Progenitor cell of endocrine pancreas (in vitro differentiated cells): ENCODE results near the gene ARID1B. TPM values are rescaled to one million over a fixed set of nuclear protein-coding genes. Genes with fewer than 3 reads are reported as not detected.

ENCODE experiments used
- DNase-seq: peaks from one replicate; pipeline ENCODE4 v3.0.0; 2021; ENCODE audit warnings: low spot score; ENCODE audit not compliant: unreplicated experiment
- H3K27ac Mint-ChIP-seq: 2 replicates; pipeline ENCODE4 v1.8.0; 2021; ENCODE audit warnings: mild to moderate bottlenecking, moderate library complexity, mixed read lengths
- H3K27me3 Mint-ChIP-seq: 2 replicates; pipeline ENCODE4 v1.8.0; 2021; ENCODE audit warnings: mixed read lengths
- H3K36me3 Mint-ChIP-seq: 2 replicates; pipeline ENCODE4 v1.8.0; 2022; ENCODE audit warnings: mixed read lengths; ENCODE audit not compliant: insufficient read depth
- H3K4me1 Mint-ChIP-seq: 2 replicates; pipeline ENCODE4 v1.8.0; 2021; ENCODE audit warnings: low read depth, mixed read lengths
- H3K4me3 Mint-ChIP-seq: 2 replicates; pipeline ENCODE4 v1.8.0; 2021; ENCODE audit warnings: low read depth, mild to moderate bottlenecking, moderate library complexity, mixed read lengths
- H3K9me3 Mint-ChIP-seq: 2 replicates; pipeline ENCODE4 v1.8.0; 2021; ENCODE audit warnings: low read depth, mixed read lengths
- total RNA-seq: library from RNA; stranded (reverse); gene quantifications from 2 replicates; pipeline ENCODE4 v1.2.1, GENCODE V29; 2021
- TF ChIP-seq, protein P1 (sequence below): fragments of 200-600 bp; sonication (generic); IDR thresholded peaks from one replicate; pipeline ENCODE4 v1.5.0; 2021; ENCODE audit warnings: antibody characterized with exemption, mild to moderate bottlenecking; ENCODE audit not compliant: unreplicated experiment

Gene ARID1B
- total RNA-seq, 1 donor from 2014 or later: 152 TPM

DNA sequence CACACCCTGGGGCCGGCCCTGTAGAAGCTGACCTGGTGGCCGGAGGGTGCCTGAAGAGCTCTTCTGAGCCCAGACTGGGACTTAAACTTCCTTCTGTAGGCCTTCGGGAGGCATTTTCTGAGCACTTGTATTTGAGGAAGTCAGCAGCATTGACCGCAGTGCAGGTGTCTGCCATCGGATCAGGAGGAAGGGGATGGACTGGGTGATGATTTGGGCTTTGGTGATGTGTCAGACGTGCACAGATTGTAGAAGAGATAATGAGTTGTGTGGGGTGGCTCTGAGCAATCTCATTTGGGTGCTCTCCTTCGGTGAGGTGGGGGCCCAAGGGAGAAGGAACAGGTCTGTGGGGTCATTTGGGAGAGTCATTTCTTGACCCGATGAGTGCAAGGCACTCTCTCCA lies 150.9 kb downstream of the ARID1B start:
- H3K36me3 Mint-ChIP-seq: peaks cover 1% of the 10 kb centered on the region
- H3K4me3 Mint-ChIP-seq: no peak overlapping the region
- DNase-seq: no peak
- H3K27me3 Mint-ChIP-seq: no peaks in the 10 kb centered on the region
- TF ChIP-seq, protein P1, sequence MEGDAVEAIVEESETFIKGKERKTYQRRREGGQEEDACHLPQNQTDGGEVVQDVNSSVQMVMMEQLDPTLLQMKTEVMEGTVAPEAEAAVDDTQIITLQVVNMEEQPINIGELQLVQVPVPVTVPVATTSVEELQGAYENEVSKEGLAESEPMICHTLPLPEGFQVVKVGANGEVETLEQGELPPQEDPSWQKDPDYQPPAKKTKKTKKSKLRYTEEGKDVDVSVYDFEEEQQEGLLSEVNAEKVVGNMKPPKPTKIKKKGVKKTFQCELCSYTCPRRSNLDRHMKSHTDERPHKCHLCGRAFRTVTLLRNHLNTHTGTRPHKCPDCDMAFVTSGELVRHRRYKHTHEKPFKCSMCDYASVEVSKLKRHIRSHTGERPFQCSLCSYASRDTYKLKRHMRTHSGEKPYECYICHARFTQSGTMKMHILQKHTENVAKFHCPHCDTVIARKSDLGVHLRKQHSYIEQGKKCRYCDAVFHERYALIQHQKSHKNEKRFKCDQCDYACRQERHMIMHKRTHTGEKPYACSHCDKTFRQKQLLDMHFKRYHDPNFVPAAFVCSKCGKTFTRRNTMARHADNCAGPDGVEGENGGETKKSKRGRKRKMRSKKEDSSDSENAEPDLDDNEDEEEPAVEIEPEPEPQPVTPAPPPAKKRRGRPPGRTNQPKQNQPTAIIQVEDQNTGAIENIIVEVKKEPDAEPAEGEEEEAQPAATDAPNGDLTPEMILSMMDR: no peak
- H3K9me3 Mint-ChIP-seq: no peaks in the 10 kb centered on the region
- H3K27ac Mint-ChIP-seq: peak overlapping the region; percentile 5
- peaks cover 33% of the 10 kb centered on the region for H3K4me1 Mint-ChIP-seq

- H3K36me3 Mint-ChIP-seq: peaks cover 1% of the 10 kb centered on the region
- no peaks in the 10 kb centered on the region for H3K27me3 Mint-ChIP-seq
- no peaks in the 10 kb centered on the region for H3K9me3 Mint-ChIP-seq
- H3K27ac Mint-ChIP-seq: no peak overlapping the region
- TF ChIP-seq, protein P1: no peak
- no peak overlapping the region for H3K4me3 Mint-ChIP-seq
- H3K4me1 Mint-ChIP-seq: peaks cover 42% of the 10 kb centered on the region
- DNase-seq: no peak
Measured at GRCh38 chr6:156928972-156929371, 151.8 kb downstream of the ARID1B start.

DNA sequence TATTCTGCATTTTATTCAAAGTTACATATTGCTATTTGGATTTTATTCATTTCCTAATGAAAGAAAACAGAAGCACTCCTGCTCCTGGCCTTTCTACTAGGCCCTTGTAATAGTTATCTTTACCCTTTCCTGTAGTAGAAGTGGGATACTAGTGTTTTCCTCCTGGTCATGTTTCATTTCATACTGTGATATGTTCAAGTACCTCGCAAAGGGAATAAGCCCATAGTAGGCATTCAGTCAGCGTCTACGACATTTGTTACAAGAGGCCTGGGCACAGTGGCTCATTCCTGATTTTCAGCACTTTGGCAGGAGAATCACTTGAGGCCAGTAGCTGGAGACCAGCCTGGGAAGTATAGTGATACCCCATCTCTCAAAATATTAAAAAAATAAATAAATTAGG lies 154.1 kb downstream of the ARID1B start:
- H3K27ac Mint-ChIP-seq: no peak overlapping the region

GRCh38 chr6:156933201-156934068 lies 156.3 kb downstream of the ARID1B start:
- no peaks in the 10 kb centered on the region for H3K27me3 Mint-ChIP-seq
- H3K4me3 Mint-ChIP-seq: peak overlapping the region; percentile 15
- peak overlapping the region; percentile 98 for H3K27ac Mint-ChIP-seq
- DNase-seq: peak; percentile 28
- TF ChIP-seq, protein P1: peak; percentile 32
- H3K4me1 Mint-ChIP-seq: peaks cover 33% of the 10 kb centered on the region
- H3K9me3 Mint-ChIP-seq: no peaks in the 10 kb centered on the region
- H3K36me3 Mint-ChIP-seq: peaks cover 6% of the 10 kb centered on the region

More for the DNA sequence above, 154.1 kb downstream of the ARID1B start:
- DNase-seq: no peak
- TF ChIP-seq, protein P1: no peak
- Mint-ChIP-seq H3K27me3 (no peaks in the 10 kb centered on the region), H3K4me1 (peaks cover 36% of the 10 kb centered on the region), H3K9me3 (no peaks in the 10 kb centered on the region), H3K4me3 (no peak overlapping the region), H3K36me3 (peaks cover 6% of the 10 kb centered on the region)

DNA sequence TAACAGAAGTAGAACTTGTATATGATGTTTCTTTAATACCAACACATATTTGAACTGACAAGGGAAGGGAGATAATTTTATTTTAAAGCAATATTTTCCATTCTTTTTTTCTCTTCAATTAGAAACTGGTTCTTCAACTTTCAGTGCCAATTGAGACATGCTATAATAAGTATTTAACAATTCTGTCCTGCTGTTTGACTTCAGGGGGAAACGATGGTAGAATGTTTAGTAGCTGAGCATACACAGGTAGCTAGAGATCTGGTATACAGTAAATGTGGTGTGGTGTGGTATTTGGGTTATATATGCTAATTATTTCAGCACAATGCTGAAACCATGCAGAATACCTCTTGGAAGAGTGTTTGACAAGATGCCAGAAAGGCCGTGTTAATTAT lies 156.9 kb downstream of the ARID1B start:
- peak overlapping the region; percentile 98 for H3K27ac Mint-ChIP-seq
- DNase-seq: no peak
- no peak overlapping the region for H3K4me3 Mint-ChIP-seq
- peaks cover 6% of the 10 kb centered on the region for H3K36me3 Mint-ChIP-seq
- no peaks in the 10 kb centered on the region for H3K9me3 Mint-ChIP-seq
- TF ChIP-seq, protein P1: no peak
- H3K4me1 Mint-ChIP-seq: peaks cover 40% of the 10 kb centered on the region
- no peaks in the 10 kb centered on the region for H3K27me3 Mint-ChIP-seq
